Muscle of leg (tissue), 11 donors: Measurements from ENCODE around the gene LGI2. TPM values are rescaled to one million over a fixed set of nuclear protein-coding genes. Genes with fewer than 3 reads are reported as not detected.
"Not testable (repeated sequence)": the region's sequence is repeated elsewhere in the genome, so short reads cannot be mapped to it uniquely, and the experiment has no call there.

Experiments used
- DNase-seq: peaks from one replicate; pipeline ENCODE4 v3.0.0; 2013
- H3K27ac ChIP-seq: one replicate; pipeline ENCODE4 v1.5.1; 2013; ENCODE audit warnings: mild to moderate bottlenecking, low read length, control low read depth
- H3K27me3 ChIP-seq: one replicate; pipeline ENCODE4 v1.6.1; 2013; ENCODE audit warnings: low read length; ENCODE audit not compliant: control insufficient read depth, insufficient read depth
- H3K36me3 ChIP-seq: one replicate; pipeline ENCODE4 v1.6.1; 2013; ENCODE audit warnings: low read length; ENCODE audit not compliant: control insufficient read depth, insufficient read depth
- H3K4me1 ChIP-seq: one replicate; pipeline ENCODE4 v1.6.1; 2013; ENCODE audit warnings: low read length; ENCODE audit not compliant: control insufficient read depth, insufficient read depth
- H3K4me3 ChIP-seq: one replicate; pipeline ENCODE4 v1.5.1; 2013; ENCODE audit warnings: low read length, control low read depth
- H3K9me3 ChIP-seq: replicated peaks from 2 replicates; pipeline ENCODE4 v1.6.1; 2013; ENCODE audit warnings: low read depth, low read length; ENCODE audit not compliant: control insufficient read depth
- WGBS: methylation state at CpG from one replicate; pipeline ENCODE4 v1.1.5; 2013; ENCODE audit warnings: missing lambda C conversion rate; ENCODE audit not compliant: insufficient coverage; 5-methylcytosine and 5-hydroxymethylcytosine counted together
- polyA plus RNA-seq, 8 donors: library from polyadenylated mRNA; unstranded; fragments of 120-200 nt; gene quantifications; one replicate each; pipeline versions ENCODE4 v1.2.1 to v1.2.3, GENCODE V29; 2013; ENCODE audit warnings: inconsistent platforms in 1 of 8, low replicate concordance in 1 of 8; ENCODE audit not compliant: insufficient read length in 8 of 8, insufficient read depth in 1 of 8
- total RNA-seq: library from RNA; stranded (reverse); fragments of 120-200 nt; gene quantifications from one replicate; pipeline ENCODE4 v1.2.4, GENCODE V29; 2013

The LGI2 gene
- total and polyA plus RNA-seq, 9 donors = 2.6 to 7.3 (median 5.1) TPM

GRCh38 chr4:25065932-25066590 lies 35.3 kb upstream of the LGI2 start:
- WGBS = no CpG with 5 or more reads among the region's 7 CpGs

GRCh38 chr4:25065431-25065858 lies 34.7 kb upstream of the LGI2 start:
- H3K4me1 ChIP-seq = no peaks in the 10 kb centered on the region
- no peak overlapping the region for H3K27ac ChIP-seq
- no peak overlapping the region for H3K4me3 ChIP-seq
- H3K36me3 ChIP-seq = no peaks in the 10 kb centered on the region
- H3K27me3 ChIP-seq = no peaks in the 10 kb centered on the region
- no peak for DNase-seq
- 20% methylated on average over 2 of the region's 5 CpGs for WGBS
- H3K9me3 ChIP-seq = no peaks in the 10 kb centered on the region

More at GRCh38 chr4:25065932-25066590, 35.3 kb upstream of the LGI2 start:
- H3K9me3 ChIP-seq = no peaks in the 10 kb centered on the region
- no peak for DNase-seq
- H3K36me3 ChIP-seq = no peaks in the 10 kb centered on the region
- H3K4me1 ChIP-seq = no peaks in the 10 kb centered on the region
- H3K27me3 ChIP-seq = no peaks in the 10 kb centered on the region
- no peak overlapping the region for H3K27ac ChIP-seq
- no peak overlapping the region for H3K4me3 ChIP-seq

DNA sequence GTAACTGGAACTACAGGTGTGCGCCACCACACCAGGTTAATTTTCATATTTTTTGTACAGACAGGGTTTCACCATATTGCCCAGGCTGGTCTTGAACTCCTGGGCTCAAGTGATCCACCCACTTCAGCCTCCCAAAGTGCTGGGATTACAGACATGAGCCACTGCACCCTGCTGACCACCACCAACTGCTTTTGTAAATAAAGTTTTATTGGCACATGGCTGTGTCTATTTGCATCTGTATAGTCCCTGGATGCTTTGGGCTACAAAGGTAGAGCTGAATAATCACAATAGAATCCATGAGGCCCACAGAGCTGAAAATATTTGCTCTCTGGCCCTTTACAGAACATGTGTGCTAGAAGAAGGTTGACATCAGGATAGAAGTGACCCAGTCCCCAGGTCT lies 33.7 kb upstream of the LGI2 start:
- H3K4me1 ChIP-seq, DNase-seq, H3K36me3 ChIP-seq, H3K4me3 ChIP-seq, H3K27ac ChIP-seq, H3K9me3 ChIP-seq, H3K27me3 ChIP-seq: not testable (repeated sequence)
- WGBS = 100% methylated on average over 1 of the region's 1 CpG

DNA sequence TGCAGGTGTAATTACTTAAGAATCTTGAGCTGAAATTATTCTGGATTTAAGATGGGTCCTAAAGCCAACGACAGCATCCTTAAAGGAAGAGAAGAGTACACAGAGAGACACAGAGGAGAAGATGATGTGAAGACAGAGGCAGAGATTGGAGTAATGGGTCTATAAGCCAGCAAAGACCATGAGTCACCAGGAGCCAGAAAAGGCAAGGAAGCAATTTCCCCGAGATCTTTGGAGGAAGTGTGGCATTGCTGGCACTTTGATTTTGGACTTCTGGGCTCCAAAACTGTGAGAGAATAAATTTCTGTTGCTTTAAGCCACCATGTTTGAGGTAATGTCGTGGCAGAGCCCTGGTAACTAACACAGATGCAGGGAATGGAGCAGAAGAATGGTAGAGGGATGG lies 32.4 kb upstream of the LGI2 start:
- Histone ChIP-seq H3K4me3 (no peak overlapping the region), H3K36me3 (no peaks in the 10 kb centered on the region), H3K27me3 (no peaks in the 10 kb centered on the region), H3K9me3 (no peaks in the 10 kb centered on the region), H3K27ac (no peak overlapping the region), H3K4me1 (no peaks in the 10 kb centered on the region)
- DNase-seq = no peak
- 83% methylated on average over 2 of the region's 3 CpGs for WGBS

DNA sequence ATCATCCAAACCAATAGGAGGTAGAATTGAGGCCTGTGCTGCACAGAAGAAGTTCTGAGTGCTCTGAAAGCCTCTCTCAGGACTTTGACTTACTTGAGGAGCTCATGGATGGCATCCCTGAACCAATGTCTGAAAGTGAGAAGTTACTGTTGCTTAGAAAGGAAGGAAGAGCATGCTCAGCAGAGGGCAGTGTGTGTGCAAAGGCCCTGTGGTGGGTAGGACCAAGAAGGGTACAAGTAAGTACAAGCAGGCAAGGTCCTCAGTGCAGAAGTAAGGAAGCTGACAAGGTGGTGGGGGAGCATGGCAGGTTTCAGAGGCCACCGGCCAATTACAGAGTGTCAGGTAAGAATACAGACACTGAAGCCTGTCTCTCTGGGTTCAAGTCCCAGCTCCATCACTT lies 31.4 kb upstream of the LGI2 start:
- Histone ChIP-seq H3K4me1 (no peaks in the 10 kb centered on the region), H3K27me3 (no peaks in the 10 kb centered on the region), H3K27ac (no peak overlapping the region), H3K9me3 (no peaks in the 10 kb centered on the region), H3K36me3 (no peaks in the 10 kb centered on the region), H3K4me3 (no peak overlapping the region)
- WGBS = no CpG with 5 or more reads among the region's 1 CpG
- no peak for DNase-seq

GRCh38 chr4:25061602-25062001 lies 30.9 kb upstream of the LGI2 start:
- WGBS = 80% methylated on average over 3 of the region's 4 CpGs
- H3K27ac ChIP-seq = no peak overlapping the region

DNA sequence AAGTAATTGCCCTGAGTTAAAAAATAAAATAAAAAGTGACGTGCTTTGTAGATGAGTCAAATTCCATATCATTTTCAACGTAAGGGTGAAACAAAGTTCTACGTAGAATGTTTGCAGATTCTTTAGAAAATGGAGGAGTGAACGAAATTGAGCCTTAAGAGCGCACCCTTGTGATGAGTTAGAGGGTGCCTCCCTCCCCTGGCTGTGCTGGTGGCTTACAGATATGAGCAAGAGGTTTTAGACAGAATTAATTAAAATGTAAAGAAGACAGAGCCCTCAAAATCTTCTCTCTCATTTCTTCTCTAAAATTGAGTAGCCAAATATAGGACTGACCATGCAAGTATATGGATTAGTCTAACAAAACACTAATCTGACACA lies 30.2 kb upstream of the LGI2 start:
- no CpG with 5 or more reads among the region's 5 CpGs for WGBS
- Histone ChIP-seq H3K27me3 (no peaks in the 10 kb centered on the region), H3K4me1 (no peaks in the 10 kb centered on the region), H3K9me3 (no peaks in the 10 kb centered on the region), H3K4me3 (no peak overlapping the region), H3K27ac (no peak overlapping the region), H3K36me3 (no peaks in the 10 kb centered on the region)
- no peak for DNase-seq

More at GRCh38 chr4:25061602-25062001, 30.9 kb upstream of the LGI2 start:
- Histone ChIP-seq H3K4me3 (no peak overlapping the region), H3K27me3 (no peaks in the 10 kb centered on the region), H3K36me3 (no peaks in the 10 kb centered on the region), H3K4me1 (no peaks in the 10 kb centered on the region), H3K9me3 (no peaks in the 10 kb centered on the region)
- no peak for DNase-seq

- Histone ChIP-seq H3K27me3 (no peaks in the 10 kb centered on the region), H3K4me3 (no peak overlapping the region), H3K36me3 (no peaks in the 10 kb centered on the region), H3K9me3 (no peaks in the 10 kb centered on the region), H3K4me1 (no peaks in the 10 kb centered on the region), H3K27ac (no peak overlapping the region)
- DNase-seq = peak; percentile 63
- WGBS = 100% methylated on average over 1 of the region's 8 CpGs
Measured at GRCh38 chr4:25060241-25060962, 29.7 kb upstream of the LGI2 start.

DNA sequence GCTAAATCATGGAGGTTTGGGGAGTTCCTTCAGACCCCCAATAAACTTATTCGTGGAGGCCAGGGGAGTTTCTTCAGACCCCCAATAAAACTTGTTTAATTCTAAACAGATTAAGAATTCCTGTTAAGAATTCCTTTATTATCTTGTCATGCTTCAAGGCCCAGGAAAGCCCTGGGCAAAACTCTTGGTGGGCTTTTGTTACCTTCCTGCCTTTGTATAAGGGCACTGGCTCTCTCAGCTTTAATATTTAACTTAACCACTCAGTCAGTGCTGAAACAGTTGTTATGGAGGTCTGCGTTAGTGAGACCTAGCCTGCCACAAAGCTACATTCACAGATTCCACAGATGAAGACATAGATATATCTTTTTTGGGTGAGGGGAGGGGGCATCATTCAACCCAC lies 29.0 kb upstream of the LGI2 start:
- Histone ChIP-seq H3K4me1 (no peaks in the 10 kb centered on the region), H3K36me3 (no peaks in the 10 kb centered on the region), H3K27me3 (no peaks in the 10 kb centered on the region), H3K4me3 (no peak overlapping the region), H3K27ac (no peak overlapping the region), H3K9me3 (no peaks in the 10 kb centered on the region)
- DNase-seq = no peak
- WGBS = no CpG with 5 or more reads among the region's 2 CpGs

GRCh38 chr4:25058796-25059195 lies 28.1 kb upstream of the LGI2 start:
- H3K4me1 ChIP-seq = no peaks in the 10 kb centered on the region
- no peak overlapping the region for H3K27ac ChIP-seq
- WGBS = 95% methylated on average over 6 of the region's 8 CpGs
- H3K27me3 ChIP-seq = no peaks in the 10 kb centered on the region
- no peaks in the 10 kb centered on the region for H3K9me3 ChIP-seq
- DNase-seq = no peak
- H3K4me3 ChIP-seq = no peak overlapping the region
- H3K36me3 ChIP-seq = no peaks in the 10 kb centered on the region
